NB4 (cell line): ENCODE results near the gene FSCN2.

Source experiments
- MAX ChIP-seq: IDR thresholded peaks from 2 replicates; pipeline ENCODE4 v1.6.1; 2011; ENCODE audit warnings: low read depth, low read length
- POLR2A ChIP-seq: IDR thresholded peaks from 2 replicates; pipeline ENCODE4 v1.6.1; 2011; ENCODE audit warnings: mild to moderate bottlenecking; ENCODE audit not compliant: insufficient read length; ENCODE audit errors: extremely low read depth

DNA sequence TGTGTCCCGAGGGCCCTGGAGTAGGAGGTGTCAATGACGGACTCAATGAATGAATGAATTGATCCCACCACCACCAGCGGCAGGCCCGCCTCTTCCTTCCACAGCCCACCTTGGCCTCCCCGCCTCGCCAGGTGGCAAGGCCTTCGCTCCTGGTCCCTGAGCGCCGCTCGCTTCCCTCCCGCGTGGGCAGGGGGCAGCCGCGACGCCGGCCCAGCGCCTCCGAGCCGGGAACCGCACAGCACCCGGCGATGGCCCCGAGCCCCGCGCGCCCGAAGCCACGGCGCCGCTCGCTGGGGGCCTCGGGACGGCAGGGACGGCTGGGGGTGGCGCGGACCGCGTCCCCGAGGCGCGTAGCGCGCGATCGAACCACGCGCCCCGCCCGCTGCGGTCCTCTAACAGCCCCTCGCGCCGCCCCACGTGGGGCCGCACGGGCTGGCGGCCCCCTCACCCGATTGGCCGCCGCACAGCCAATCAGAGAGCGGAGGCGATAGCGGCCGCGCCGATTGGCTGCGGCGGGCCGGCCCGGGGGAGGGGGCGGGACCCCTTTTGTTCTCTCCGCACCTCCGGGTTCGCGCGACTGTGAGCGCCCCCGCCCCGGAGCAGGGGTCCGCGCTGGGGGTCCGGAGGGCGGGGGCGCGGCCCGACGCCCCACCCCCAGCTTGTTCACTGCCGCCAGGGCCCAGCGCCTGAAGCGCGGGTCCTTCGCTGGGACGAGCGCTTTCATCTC is 46.9 kb upstream of the FSCN2 start:
- TF ChIP-seq MAX = no peak
- no peak for TF ChIP-seq POLR2A
